Occipital lobe (tissue), 2 donors: ENCODE results near the gene SEMA3F. TPM values are rescaled to one million over a fixed set of nuclear protein-coding genes. Genes with fewer than 3 reads are reported as not detected.

ENCODE experiments used
- DNase-seq: peaks from one replicate; lab custom pipeline; 2025; lab: John Stamatoyannopoulos, UW
- total RNA-seq: library from RNA; depleted of rRNA; stranded (reverse); fragments of >200 nt; gene quantifications from one replicate; pipeline ENCODE4 v1.2.3, GENCODE V29; 2014

Gene SEMA3F
- total RNA-seq, 1 donor from 2014 or later = 5.8 TPM

DNA sequence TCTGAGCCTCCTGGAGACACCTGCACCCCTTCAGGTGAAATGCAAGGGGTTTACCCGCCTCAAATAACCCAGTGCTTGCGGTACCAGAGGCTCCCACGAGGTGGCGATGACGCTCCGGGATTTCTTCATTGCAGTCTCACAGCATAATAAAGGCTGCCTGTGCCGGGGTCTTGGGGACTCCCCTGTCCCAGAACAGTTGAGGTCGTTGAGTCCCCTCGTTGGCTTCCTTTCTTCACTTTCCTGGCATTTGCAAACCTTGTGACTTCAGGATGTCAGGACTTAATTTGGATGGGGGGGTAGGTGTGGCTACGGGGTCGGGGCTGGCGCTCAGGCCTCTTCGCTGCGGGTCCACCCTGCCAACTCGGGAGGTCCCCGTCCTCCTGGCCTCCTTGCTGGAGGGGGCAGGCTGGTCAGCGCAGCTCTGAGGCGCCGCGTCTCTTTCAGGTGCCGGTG is 37.6 kb downstream of the SEMA3F start:
- DNase-seq = peak; percentile 39

DNA sequence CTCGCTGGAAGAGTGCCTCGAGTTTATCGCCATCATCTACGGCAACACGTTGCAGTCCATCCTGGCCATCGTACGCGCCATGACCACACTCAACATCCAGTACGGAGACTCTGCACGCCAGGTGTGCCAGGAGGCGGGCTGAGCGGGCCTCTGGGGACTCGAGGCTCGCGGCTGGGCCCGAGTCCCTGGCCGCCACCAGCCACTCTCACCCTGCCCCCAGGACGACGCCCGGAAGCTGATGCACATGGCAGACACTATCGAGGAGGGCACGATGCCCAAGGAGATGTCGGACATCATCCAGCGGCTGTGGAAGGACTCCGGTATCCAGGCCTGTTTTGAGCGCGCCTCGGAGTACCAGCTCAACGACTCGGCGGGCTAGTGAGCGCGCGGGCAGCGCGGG is 38.2 kb downstream of the SEMA3F start:
- no peak for DNase-seq

DNA sequence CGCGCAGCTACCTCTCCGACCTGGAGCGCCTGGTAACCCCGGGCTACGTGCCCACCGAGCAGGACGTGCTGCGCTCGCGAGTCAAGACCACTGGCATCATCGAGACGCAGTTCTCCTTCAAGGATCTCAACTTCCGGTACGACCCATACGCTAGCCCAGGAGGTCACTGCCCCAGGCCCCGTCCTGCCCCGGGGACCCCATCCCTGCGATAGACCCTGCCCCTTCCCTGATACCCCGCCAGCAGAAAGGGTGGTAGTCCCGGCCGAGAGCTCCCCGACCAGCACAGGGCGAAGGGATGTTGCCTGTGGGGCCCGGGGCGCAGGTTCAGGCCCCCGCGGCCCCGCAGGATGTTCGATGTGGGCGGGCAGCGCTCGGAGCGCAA is 38.6 kb downstream of the SEMA3F start:
- no peak for DNase-seq

DNA sequence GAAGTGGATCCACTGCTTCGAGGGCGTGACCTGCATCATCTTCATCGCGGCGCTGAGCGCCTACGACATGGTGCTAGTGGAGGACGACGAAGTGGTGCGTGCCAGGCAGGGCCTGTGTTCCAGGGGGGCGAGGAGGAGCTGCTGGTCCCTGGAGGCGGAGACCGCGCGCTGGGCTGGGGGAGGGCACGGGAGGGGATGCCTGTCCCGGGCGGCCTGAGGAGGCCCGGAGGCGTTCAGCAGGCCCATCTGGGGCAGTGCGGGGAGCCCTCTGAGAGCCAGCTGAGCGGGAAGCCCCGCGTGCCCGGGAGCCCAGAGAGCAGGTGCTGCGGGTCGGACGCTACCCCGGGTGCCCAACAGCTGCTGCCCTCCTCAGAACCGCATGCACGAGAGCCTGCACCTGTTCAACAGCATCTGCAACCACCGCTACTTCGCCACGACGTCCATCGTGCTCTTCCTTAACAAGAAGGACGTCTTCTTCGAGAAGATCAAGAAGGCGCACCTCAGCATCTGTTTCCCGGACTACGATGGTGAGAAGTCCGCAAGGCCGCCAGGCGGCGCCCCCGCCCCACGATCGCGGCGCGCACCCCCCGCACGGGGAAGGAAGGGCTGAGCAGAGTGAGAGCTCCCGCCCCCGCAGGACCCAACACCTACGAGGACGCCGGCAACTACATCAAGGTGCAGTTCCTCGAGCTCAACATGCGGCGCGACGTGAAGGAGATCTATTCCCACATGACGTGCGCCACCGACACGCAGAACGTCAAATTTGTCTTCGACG is 39.2 kb downstream of the SEMA3F start:
- peak; percentile 20 for DNase-seq

DNA sequence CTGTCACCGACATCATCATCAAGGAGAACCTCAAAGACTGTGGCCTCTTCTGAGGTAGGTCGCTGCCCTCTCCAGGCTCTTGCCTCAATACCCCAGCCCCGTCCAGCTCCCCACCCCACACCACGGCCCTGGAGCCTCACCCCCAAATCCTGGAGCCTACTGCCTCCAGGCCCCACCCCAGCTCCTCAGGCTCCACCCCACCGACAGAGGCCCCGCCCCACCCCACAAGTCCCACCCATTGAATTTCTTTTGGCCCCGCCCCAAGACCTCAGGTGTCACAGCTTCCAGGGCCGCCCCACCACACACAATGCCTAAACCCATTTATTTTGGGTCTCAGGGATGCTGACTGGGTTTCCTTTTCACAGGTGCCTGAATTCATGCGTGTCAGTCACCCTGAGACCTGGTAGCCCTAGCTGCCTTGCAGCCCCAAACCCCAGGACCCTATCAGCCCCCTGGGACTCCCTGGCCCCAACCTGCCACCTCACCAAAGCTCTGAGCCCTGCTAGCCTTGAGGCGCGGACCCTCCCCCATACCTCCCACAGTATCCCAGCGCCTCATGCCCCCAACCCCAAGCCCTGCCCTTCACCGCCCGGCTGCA is 39.9 kb downstream of the SEMA3F start:
- no peak for DNase-seq

DNA sequence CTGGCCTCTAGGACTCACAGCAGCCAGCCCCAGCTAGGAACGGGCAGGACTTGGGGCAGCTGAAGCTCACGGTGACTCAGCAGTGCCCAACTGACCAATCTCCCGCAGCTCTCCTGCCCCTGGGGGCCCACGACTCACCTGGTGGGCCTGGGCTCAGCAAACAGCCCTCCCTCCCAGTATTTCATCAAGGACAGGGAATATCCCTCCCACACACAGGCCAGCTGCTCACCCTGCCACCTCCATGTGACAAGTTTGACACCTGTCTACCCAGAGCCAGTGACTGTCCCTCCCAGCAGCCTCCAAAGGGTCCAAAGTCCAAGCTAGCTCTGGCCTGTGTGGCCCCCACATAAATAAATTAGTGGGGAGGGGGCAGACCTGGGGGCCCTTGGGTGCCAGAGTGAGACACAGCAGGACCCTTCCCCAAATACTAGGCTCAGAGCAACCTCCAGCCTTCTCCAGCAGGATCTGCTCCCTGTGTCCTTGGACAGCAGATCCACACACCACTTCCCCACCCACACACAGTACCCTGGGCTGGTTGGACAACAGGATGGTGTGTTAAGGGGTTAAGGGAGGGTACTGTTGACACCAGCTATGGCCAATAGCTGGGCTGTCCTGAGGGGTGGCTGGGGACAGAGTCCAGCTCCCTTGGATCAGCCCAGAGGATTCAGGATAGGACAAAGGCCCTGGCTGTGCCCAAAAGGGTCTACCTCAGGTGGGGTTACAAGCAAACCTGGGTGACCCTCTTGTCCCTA is 40.6 kb downstream of the SEMA3F start:
- no peak for DNase-seq

DNA sequence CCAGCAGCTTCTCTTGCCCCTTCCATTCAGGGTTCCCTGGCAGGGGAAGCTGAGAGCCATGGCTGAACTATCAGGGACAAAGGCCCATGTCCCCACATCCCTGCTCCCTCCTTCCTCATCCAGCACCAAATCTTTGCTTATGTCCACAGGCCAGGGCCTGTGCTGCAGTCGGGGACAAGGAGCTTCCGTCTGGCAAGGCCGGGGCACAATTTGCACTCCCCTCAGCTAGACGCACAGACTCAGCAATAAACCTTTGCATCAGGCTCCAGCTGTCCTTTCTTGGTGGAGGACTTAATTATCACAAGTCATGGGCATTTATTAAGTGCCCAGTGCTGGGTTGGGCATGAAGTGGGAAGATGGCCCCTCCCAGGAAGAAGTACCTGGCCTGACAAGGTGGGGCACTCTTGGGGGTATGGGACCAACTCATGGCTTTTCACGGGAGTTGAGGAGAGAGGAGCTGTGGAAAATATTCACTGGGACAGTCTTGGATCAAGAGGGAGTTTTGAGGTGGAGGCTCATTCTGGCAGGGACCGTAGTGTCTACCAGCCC is 41.2 kb downstream of the SEMA3F start:
- DNase-seq = no peak

DNA sequence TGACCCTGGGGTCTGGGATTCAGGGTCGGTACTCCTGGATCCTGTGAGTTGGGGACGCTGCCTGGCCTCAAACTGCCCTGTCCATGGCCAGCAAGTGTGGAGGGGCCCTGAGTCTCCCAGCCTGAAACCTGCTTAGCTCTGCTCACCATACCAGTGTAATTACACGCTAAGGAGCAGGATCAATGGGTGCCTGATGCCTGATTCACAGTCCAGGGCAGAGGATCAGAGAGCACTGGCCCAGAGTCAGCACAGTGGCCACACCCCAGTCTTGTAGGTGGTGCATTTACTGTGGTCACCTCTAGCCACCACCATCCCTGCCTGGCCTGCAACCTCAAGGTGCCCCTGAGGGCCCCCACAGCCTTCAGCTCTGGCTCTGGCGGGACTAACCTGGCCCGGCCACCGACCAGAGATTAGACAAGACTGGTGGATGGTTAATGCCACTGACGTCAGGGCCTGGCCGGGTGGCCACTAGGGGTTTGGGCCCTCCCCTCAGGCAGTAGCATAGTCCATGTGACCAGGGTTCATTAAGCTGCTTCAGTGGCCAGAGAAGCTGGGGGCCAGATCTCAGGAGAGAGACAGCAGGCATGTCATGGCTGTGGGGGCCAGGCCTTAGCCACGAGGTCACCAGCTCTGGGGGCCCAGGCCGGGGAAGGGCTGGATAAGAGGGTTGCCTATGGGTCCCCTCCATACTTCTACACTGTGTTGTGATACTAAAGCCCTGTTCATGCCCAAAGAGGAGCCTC is 46.6 kb downstream of the SEMA3F start:
- DNase-seq = no peak

DNA sequence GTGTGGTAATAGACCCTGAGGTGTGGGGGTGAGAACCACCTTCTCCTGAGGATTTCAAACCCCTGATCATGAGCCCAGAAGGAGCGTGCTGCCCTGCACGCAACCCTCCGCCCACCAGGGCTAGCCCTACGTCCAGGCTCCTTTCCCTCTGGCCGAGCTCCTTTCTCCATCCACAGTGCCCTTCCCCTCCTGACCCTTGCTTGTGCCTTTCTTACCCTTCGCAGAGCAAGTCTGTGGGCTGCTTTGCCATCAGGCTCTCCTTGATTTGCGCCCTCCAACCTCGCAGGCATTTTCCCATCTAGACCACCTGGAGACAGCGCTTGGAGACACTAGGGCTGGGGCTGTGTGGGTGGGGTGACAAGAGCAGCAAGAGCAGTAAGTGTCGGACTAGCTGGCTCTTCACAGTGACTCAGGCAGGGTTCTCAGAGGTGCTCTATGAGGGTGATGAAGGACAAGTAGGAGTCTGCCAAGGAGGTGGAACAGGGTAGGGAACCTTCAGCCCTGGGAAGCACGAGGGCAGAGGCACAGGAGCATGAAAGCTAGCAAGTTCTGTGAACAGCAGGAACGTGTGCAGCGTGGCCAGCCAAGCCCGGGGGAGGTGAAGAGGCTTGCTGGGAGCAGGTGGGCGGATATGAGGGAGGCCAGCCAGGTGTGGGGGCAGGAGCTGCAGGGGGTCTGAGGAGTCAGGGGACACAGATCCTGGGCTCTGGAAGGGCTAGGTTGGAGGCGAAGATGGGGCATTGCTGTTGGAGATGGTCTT is 47.4 kb downstream of the SEMA3F start:
- no peak for DNase-seq

DNA sequence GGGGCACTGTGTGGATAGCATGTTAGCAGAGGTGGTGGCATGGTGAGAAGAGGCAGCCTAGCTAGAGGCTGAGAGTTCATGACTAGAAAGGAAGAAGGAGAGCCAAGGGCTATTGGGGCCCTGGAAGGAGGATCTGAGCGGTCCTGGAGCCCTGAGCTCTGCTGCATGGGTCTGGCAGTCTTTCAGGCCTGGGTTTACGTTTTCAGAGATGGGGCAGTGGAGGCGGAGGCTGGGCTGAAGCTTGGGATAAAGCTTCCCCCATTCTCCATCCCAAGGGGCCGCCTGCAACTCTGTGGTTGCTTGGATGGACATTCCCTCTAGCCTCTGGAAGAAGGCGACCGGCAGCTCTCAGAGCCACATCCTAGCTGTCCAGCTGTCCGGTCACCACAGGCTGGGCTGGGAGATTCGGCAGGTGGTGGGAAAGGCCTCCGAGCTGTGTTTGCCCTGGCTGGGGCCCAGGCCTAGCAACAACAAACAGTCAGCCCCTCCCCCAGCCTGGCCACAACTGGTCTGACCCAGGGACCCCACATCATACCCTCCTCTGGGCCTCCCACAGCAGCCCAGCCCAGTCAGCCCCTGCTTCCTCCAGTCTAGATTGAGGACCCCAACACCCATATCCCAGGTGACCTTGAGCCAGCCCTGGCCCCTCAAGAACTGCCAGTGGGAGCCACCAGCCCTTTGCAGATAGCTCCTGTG is 48.1 kb downstream of the SEMA3F start:
- DNase-seq = no peak

DNA sequence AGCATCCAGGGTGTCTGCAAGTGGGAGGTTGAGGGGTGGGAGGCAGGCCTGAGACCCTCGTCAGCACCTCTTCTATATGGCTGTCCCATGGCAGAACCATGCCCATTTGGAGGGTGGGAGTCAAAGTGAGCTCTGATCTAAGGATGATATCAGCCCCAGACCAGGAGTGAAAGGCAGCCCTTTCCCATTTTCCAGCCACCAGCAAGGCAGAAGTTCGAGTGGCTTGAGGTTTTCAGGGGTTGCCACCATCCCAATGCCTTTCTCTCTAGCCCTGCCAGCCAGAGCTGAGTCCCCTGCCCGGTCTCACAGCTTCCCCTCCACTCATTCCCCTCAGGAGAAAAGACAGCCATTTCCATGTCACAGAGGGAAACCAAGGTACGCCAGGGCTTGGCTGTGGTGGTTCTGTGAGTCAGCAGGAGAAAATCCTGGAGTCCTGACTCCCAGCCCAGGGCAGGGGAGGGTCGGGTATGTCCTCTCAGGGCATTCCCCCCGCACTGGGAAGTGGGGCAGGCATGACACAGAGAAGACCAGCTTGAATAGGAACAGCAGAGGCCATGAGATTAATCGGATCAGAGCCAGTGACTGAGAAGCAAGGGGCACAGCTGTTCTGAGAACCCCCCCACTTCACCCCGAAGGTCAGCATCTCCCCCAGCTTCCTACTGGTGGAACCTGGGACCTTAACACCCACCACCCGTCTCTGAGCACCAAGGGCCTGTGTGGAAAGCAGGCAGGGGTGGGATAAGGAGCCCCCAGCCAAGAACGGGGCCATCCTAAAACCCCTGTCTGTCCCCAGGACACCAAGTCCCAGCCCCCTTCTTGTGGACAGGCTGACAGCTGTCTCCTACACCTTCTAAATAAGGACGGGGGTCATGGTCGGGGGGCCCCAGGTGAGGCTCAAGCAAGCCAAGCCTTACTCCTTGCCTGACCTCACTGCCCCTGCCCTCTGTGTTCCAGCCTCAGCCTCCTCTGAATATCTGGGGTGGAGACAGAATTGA is 49.0 kb downstream of the SEMA3F start:
- DNase-seq = no peak

DNA sequence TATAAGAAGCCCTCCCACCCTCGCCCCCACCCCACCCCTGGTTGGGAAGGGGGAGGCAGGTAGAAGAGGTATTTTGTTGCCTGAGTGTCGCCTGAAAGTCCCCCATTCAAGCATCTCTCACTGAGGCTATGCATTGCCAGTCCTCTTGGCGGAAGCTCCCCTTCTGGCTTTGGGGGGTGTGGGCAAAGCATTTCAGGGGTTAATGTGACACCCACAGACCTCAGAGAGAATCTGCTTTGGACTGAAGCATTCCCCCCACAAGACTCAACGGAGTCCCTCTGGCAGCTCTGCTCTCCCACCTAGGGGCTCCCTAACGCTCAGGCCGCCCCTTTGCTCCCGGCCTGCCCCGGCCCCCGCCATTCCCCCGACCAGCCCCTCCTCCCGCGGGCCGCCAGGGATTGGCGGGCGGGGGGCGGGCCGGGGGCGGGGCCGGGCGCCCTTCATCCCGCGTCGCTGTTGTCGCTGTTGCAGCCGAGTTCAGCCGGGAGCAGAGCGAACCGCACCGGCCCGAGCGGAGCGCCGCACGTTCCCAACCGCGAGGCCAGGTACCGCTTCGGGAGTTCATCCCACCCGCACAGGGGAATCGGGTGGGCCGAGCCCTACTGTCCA is 49.8 kb downstream of the SEMA3F start, which contains the start of gene SLC38A3:
Gene SLC38A3, plus strand, starts transcription at position 468 of the 609 bp plus-strand sequence. CDS start 8,929 bp downstream, outside the sequence.
- no peak for DNase-seq

DNA sequence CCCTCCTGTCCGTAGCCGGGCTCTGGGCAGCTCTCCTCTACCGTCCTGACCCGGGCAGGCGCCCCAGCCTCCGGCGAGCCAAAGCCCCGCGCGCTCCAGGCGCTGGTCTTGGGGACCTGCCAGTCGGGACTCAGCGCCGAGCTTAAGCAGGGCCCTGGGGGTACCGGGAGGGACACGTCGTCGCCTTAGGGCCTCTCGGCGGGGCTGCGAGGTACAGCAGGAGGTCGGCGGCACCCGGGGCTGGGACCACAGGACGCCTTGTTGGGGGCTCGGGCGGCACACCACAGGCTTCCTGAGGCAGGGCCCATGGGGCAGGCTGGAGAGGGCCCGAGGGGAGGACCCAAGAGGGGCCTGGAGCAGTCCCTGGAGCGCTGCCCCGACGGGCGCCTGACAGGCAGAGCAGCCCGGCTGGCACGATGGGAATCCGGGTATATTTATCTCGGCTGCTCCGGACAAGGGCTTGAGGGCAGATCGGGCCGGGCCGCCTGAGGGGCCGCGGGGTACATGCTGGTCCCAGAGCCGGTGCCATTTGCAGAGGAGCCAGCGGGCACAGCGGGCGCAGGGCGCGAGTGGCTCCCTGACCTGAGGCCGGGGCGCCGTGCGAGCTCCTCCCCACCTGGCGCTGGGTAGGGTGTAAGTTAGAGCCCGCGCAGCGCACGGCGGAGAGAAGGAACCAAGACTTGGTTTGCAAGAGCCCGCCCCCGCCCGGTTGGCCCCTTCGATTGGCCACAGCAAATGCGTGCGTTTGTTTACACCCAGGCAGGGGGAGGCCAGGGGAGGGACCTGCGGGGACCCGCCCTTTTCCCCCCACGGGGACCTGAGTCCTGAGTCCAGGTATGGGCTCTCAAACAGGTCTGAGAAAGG is 50.5 kb downstream of the SEMA3F start:
- peak; percentile 24 for DNase-seq

DNA sequence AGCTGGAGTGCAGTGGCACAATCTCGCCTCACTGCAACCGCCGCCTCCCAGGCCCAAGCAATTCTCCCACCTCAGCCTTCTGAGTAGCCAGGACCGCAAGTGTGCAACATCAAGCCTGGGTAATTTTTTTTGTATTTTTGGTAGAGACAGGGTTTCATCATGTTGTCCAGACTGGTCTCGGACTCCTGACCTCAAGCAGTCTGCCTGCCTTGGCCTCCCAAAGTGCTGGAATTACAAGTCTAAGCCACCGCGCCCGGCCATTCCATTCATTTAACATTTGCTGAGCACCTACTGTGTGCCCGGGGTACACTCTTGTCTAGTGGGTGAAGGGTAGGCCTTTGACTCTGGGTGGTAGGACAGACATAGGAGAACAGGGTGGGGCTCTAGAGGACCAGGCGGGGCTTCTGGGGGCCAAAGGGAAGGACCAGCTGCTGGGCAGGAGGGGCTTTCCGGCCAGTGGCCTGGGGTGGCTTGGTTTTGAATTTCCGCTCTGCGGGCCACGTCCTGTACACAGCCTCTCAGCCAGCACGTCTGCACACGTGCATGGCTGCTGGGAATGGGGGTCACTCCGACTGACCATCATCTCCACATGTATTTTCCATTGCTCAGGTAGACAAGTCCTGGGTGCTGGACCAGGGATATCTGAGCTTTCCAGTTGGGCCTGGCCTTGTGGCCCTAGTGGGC is 52.4 kb downstream of the SEMA3F start:
- DNase-seq = no peak

DNA sequence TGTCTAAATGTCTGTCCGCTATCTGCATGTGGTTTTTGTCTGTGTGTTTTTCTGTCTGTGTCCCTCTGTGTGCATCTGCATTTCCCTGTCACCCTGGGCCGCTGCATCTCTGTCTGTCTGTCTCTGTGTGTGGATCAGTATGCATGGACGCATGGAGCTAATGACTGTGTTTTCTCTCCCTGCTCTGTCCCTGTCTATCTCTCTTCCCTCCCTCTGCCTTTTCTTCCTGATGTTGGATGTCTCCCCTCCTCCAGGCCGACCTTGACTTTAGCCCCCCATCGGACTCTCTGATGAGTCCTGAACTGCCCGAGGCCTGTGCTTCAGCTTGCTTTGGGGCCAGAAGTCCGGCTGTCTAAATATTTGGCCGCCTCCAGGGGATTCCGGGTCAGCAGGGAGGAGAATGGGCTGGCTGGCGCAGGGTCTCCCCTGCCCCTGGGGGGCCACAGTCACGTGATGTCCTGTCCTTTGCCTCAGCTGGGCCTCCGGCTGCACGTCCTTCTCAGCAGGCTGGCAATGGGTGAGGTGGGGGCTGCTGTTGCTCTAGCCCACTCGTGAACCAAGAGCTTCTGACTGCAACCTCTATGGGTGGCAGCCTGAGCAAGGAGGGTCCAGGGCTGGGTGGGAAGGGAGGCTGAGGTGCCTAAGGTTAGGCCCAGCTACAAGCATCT is 53.7 kb downstream of the SEMA3F start:
- DNase-seq = no peak

DNA sequence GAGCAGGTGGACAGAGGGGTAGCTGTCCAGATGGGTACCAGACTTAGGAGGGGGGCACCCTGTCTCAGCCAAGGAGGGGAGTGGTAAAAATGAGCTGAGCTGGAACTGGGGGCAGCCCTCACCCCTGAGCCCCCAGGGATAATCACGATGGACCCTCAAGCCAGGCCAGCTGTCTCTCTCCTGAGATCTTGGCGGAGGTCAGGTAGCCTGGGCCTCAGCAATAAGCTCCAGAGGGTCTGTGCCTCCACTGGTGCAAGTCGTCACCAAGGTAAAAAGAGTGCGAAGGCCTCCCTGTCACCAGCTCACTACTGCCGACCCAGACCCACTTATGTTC is 55.0 kb downstream of the SEMA3F start:
- no peak for DNase-seq
